GM12891 (cell line): ENCODE results near the gene STEAP4.

Source experiments
- DNase-seq: peaks from one replicate; pipeline ENCODE4 v3.0.0; 2011; ENCODE audit warnings: low spot score; ENCODE audit not compliant: insufficient read length
- FAIRE-seq: peaks from 2 replicates; lab custom pipeline; 2011; peaks lifted over from hg19 to GRCh38; lab: Jason Lieb, UNC
- PAX5 ChIP-seq: IDR thresholded peaks from 2 replicates; pipeline ENCODE4 v1.6.1; 2011; ENCODE audit warnings: low read length, moderate library complexity, mild to moderate bottlenecking; ENCODE audit not compliant: insufficient read depth, severe bottlenecking
- POLR2A ChIP-seq: IDR thresholded peaks from 2 replicates; pipeline ENCODE4 v1.6.1; 2011; ENCODE audit warnings: low read depth, low read length, control low read depth
- POLR2AphosphoS5 ChIP-seq: IDR thresholded peaks from 2 replicates; pipeline ENCODE4 v1.6.1; 2011; ENCODE audit warnings: low read depth, low read length, control low read depth
- POU2F2 ChIP-seq: IDR thresholded peaks from 2 replicates; pipeline ENCODE4 v1.6.1; 2011; ENCODE audit warnings: low read depth, mild to moderate bottlenecking, control low read depth, low read length, moderate library complexity
- SPI1 ChIP-seq: IDR thresholded peaks from 2 replicates; pipeline ENCODE4 v1.6.1; 2011; ENCODE audit warnings: low read depth, low read length, control low read depth
- TAF1 ChIP-seq: IDR thresholded peaks from 2 replicates; pipeline ENCODE4 v1.6.1; 2011; ENCODE audit warnings: low read depth, low read length, control low read depth

Gene STEAP4

GRCh38 chr7:88229302-88229995 lies 77.2 kb downstream of the STEAP4 start:
- FAIRE-seq = no peak
- DNase-seq = no peak
- TF ChIP-seq POU2F2 (no peak), PAX5 (no peak), POLR2AphosphoS5 (no peak), TAF1 (no peak), SPI1 (no peak), POLR2A (no peak)

- TF ChIP-seq POLR2A = no peak
- TF ChIP-seq POLR2AphosphoS5 = no peak
- no peak for TF ChIP-seq POU2F2
- FAIRE-seq (no peak), DNase-seq (no peak)
Measured at GRCh38 chr7:88226886-88227516, 79.7 kb downstream of the STEAP4 start.

- DNase-seq = no peak
- TF ChIP-seq PAX5 (no peak), POLR2A (no peak), SPI1 (no peak), POU2F2 (no peak), TAF1 (no peak), POLR2AphosphoS5 (no peak)
- no peak for FAIRE-seq
Measured at GRCh38 chr7:88226201-88226600, 80.5 kb downstream of the STEAP4 start.

GRCh38 chr7:88224601-88225275 lies 82.0 kb downstream of the STEAP4 start:
- DNase-seq = no peak
- no peak for TF ChIP-seq POU2F2
- TF ChIP-seq POLR2AphosphoS5 = no peak
- TF ChIP-seq TAF1 = no peak
- no peak for TF ChIP-seq SPI1
- no peak for TF ChIP-seq POLR2A
- TF ChIP-seq PAX5 = no peak
- no peak for FAIRE-seq

- FAIRE-seq = no peak
- TF ChIP-seq TAF1 (no peak), POLR2A (no peak), POLR2AphosphoS5 (no peak), SPI1 (no peak), PAX5 (no peak), POU2F2 (no peak)
- no peak for DNase-seq
Measured at GRCh38 chr7:88223265-88223664, 83.4 kb downstream of the STEAP4 start.
